Neural crest cell (in vitro differentiated cells): ENCODE results near the gene GSTM2. TPM values are rescaled to one million over a fixed set of nuclear protein-coding genes. Genes with fewer than 3 reads are reported as not detected.

Source experiments
- DNase-seq: peaks from one replicate; pipeline ENCODE4 v3.0.0; 2021; ENCODE audit warnings: low read depth, mixed read lengths, low spot score
- H3K27ac Mint-ChIP-seq: one replicate; pipeline ENCODE4 v1.8.0; 2021; ENCODE audit warnings: mild to moderate bottlenecking, mixed read lengths; ENCODE audit not compliant: unreplicated experiment
- H3K27me3 Mint-ChIP-seq: 2 replicates; pipeline ENCODE4 v1.8.0; 2021; ENCODE audit warnings: low read depth, mild to moderate bottlenecking, mixed read lengths
- H3K36me3 Mint-ChIP-seq: 2 replicates; pipeline ENCODE4 v1.8.0; 2021; ENCODE audit warnings: low read depth, mild to moderate bottlenecking, mixed read lengths
- H3K4me1 Mint-ChIP-seq: 2 replicates; pipeline ENCODE4 v1.8.0; 2021; ENCODE audit warnings: mixed read lengths
- H3K4me3 Mint-ChIP-seq: one replicate; pipeline ENCODE4 v1.8.0; 2021; ENCODE audit warnings: mild to moderate bottlenecking, mixed read lengths
- H3K9me3 Mint-ChIP-seq: 2 replicates; pipeline ENCODE4 v1.8.0; 2021; ENCODE audit warnings: mixed read lengths
- CTCF ChIP-seq: fragments of 200-600 bp; sonication (generic); conservative IDR thresholded peaks from 2 replicates; pipeline ENCODE4 v1.5.0; 2021; ENCODE audit warnings: antibody characterized with exemption, mild to moderate bottlenecking
- total RNA-seq: library from RNA; stranded (reverse); gene quantifications from 2 replicates; pipeline ENCODE4 v1.2.1, GENCODE V29; 2021

Gene GSTM2
- total RNA-seq, 1 donor from 2014 or later = 43.7 TPM

- Mint-ChIP-seq H3K4me1 (peaks cover 15% of the 10 kb centered on the region), H3K27me3 (no peaks in the 10 kb centered on the region), H3K36me3 (peaks cover 5% of the 10 kb centered on the region), H3K27ac (no peak overlapping the region), H3K9me3 (no peaks in the 10 kb centered on the region), H3K4me3 (no peak overlapping the region)
- DNase-seq = no peak
- no peak for TF ChIP-seq CTCF
Observed at GRCh38 chr1:109641861-109642260, 26.0 kb upstream of the GSTM2 start.

DNA sequence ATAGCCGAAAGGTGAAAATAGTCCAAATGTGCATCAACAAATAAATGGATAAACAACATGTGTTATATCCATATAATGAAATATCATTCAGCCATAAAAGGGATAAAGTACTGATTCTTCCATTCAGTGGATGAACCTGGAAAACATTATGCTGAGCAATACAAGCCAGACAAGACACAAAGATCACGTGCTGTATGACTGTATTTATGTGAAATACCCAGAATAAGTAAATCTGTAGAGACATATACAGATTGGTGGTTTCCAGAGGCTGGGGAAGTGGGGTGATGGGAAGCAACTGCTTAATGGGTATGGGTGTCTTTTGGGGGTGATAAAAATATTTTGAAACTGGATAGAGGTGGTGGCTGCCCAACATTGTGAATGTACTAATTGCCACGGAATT, 25.2 kb upstream of the GSTM2 start:
- Mint-ChIP-seq H3K27me3 (no peaks in the 10 kb centered on the region), H3K4me3 (no peak overlapping the region), H3K9me3 (no peaks in the 10 kb centered on the region)

GRCh38 chr1:109643385-109644230, 24.2 kb upstream of the GSTM2 start:
- peak; percentile 91 for DNase-seq
- Mint-ChIP-seq H3K4me1 (peaks cover 15% of the 10 kb centered on the region), H3K4me3 (no peak overlapping the region), H3K27me3 (no peaks in the 10 kb centered on the region), H3K27ac (no peak overlapping the region), H3K36me3 (peaks cover 7% of the 10 kb centered on the region), H3K9me3 (no peaks in the 10 kb centered on the region)
- TF ChIP-seq CTCF = peak; percentile 87

More for the DNA sequence above, 25.2 kb upstream of the GSTM2 start:
- Mint-ChIP-seq H3K4me1 (peaks cover 15% of the 10 kb centered on the region), H3K36me3 (peaks cover 5% of the 10 kb centered on the region), H3K27ac (no peak overlapping the region)
- DNase-seq = no peak
- no peak for TF ChIP-seq CTCF

DNA sequence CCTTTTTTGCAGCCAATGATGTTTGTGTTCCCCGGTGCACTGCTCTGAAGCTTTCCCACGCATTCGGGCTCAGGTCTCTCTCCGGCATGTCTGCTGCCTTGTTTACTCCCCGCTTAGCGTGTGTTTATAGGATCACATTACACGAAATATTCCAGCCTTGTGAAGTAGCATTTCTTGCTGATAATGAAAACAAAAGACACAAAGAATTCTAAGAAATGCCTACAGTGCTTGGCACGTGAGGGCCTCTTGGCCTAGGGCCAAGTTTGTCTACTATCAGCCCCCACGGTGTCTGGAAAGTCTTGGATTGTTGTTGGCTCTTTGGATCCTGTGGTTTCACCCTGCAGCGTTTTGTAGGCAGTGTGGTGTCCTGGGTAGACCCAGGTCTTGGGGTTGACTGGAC, 23.2 kb upstream of the GSTM2 start:
- no peak for TF ChIP-seq CTCF
- Mint-ChIP-seq H3K9me3 (peaks cover 5% of the 10 kb centered on the region), H3K4me1 (peaks cover 25% of the 10 kb centered on the region), H3K27ac (no peak overlapping the region), H3K36me3 (peaks cover 7% of the 10 kb centered on the region), H3K4me3 (no peak overlapping the region), H3K27me3 (no peaks in the 10 kb centered on the region)
- no peak for DNase-seq

GRCh38 chr1:109649491-109649914, 18.4 kb upstream of the GSTM2 start:
- no peak overlapping the region for H3K27ac Mint-ChIP-seq
- peak; percentile 34 for TF ChIP-seq CTCF
- peaks cover 32% of the 10 kb centered on the region for H3K27me3 Mint-ChIP-seq
- DNase-seq = no peak
- H3K4me1 Mint-ChIP-seq = peaks cover 17% of the 10 kb centered on the region
- H3K9me3 Mint-ChIP-seq = peaks cover 5% of the 10 kb centered on the region
- peaks cover 7% of the 10 kb centered on the region for H3K36me3 Mint-ChIP-seq
- no peak overlapping the region for H3K4me3 Mint-ChIP-seq
